Measurements from ENCODE around the gene ABLIM1. TPM values are rescaled to one million over a fixed set of nuclear protein-coding genes. Genes with fewer than 3 reads are reported as not detected.

Gene ABLIM1
- total and polyA plus RNA-seq, 2 of the 13 experiments (the other 11 are each of a cell fraction or from before 2014, with no cell fraction given) = 59.4 to 92.7 TPM

DNA sequence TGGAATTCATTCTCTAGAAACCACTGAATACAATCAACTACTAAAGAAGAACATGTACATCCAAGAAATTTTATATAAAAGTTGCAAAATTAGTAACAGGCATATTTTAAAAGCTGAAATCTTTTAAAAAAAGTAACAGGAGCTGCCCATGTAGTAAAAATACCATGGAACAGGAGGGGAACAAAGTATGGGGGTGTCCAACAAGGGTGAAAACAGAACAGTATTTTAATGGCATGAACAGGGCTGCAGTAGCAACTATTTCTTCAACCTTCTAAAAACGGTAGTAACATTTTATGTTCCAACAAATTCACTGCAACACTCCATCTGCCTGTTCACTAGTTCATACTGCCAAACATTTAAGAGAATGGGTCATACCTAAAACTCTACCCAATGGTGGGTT, 77.0 kb downstream of the ABLIM1 start:
- DNase-seq (ENCODE audit: low spot score) = no peak
- Histone ChIP-seq H3K9ac (ENCODE audit: insufficient read depth, low read depth, low read length) (no peak overlapping the region), H3K27ac (ENCODE audit: extremely low read length, insufficient read depth, low read length) (no peak overlapping the region), H4K20me1 (ENCODE audit: insufficient read depth, low read length) (no peaks in the 10 kb centered on the region), H3K9me3 (ENCODE audit: low read length) (no peaks in the 10 kb centered on the region), H3K79me2 (ENCODE audit: insufficient read depth, low read length) (no peaks in the 10 kb centered on the region), H3K4me1 (ENCODE audit: insufficient read depth, low read length) (no peaks in the 10 kb centered on the region), H3K4me3 (replicated peaks in 1 of 3; ENCODE audit: insufficient read depth in 1 of 3, low read depth in 2 of 3, low read length in 3 of 3) (no peak overlapping the region), H3K27me3 (ENCODE audit: control insufficient read depth in 1 of 2, insufficient read depth in 2 of 2, low read length in 2 of 2) (no peaks in the 10 kb centered on the region), H2AFZ (ENCODE audit: low read length) (no peak overlapping the region), H3K4me2 (ENCODE audit: low read depth, low read length) (no peak overlapping the region), H3K36me3 (replicated peaks in 1 of 2; ENCODE audit: control insufficient read depth in 1 of 2, insufficient read depth in 2 of 2, low read length in 2 of 2) (no peaks in the 10 kb centered on the region)
- intact Hi-C loops (cut with micrococcal nuclease; ENCODE audit: unreplicated experiment) = no loop called here
- ATAC-seq = no peak
- no peak for FAIRE-seq
- ChIA-PET CTCF (ENCODE audit: low intra/inter-chr PET ratio, low total read pairs) (no interaction called here), POLR2A (no interaction called here)
- TF ChIP-seq EED (CRISPR knock-in tag; IDR thresholded peaks at IDR 0.05) = no peak
- TF ChIP-seq KDM3A (CRISPR knock-in tag; IDR thresholded peaks at IDR 0.05; ENCODE audit: low read depth) = no peak
- TF ChIP-seq, protein P1, sequence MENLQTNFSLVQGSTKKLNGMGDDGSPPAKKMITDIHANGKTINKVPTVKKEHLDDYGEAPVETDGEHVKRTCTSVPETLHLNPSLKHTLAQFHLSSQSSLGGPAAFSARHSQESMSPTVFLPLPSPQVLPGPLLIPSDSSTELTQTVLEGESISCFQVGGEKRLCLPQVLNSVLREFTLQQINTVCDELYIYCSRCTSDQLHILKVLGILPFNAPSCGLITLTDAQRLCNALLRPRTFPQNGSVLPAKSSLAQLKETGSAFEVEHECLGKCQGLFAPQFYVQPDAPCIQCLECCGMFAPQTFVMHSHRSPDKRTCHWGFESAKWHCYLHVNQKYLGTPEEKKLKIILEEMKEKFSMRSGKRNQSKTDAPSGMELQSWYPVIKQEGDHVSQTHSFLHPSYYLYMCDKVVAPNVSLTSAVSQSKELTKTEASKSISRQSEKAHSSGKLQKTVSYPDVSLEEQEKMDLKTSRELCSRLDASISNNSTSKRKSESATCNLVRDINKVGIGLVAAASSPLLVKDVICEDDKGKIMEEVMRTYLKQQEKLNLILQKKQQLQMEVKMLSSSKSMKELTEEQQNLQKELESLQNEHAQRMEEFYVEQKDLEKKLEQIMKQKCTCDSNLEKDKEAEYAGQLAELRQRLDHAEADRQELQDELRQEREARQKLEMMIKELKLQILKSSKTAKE (CRISPR knock-in tag; IDR thresholded peaks at IDR 0.05; ENCODE audit: borderline replicate concordance) = no peak
- TF ChIP-seq ZSCAN31 (CRISPR knock-in tag; IDR thresholded peaks at IDR 0.05; ENCODE audit: low read depth) = no peak
- no peak for TF ChIP-seq TSC22D2 (CRISPR knock-in tag; IDR thresholded peaks at IDR 0.05; ENCODE audit: borderline replicate concordance)
- no peak for TF ChIP-seq SMC3 (IDR thresholded peaks at IDR 0.05; ENCODE audit: low read length)
- TF ChIP-seq NFE2 (CRISPR knock-in tag; IDR thresholded peaks at IDR 0.05) = no peak
- no peak for TF ChIP-seq TEAD3 (CRISPR knock-in tag; optimal IDR thresholded peaks at IDR 0.05; ENCODE audit: borderline replicate concordance)
- TF ChIP-seq ZBTB39 (CRISPR knock-in tag; IDR thresholded peaks at IDR 0.05) = no peak
- TF ChIP-seq PBX2 (CRISPR knock-in tag; IDR thresholded peaks at IDR 0.05) = no peak
- in situ Hi-C loops (cut with HindIII; ENCODE audit: extremely low pct_ligation_motif_present, low pct_unique_long_range_greater_than_20kb) = no loop called here
- 11% methylated on average over 1 of the region's 1 CpG for WGBS (ENCODE audit: low lambda C conversion rate)
- no TSS peak for BruUV-seq (replicated peaks)

Data from HepG2 (cell line).